CD8-positive, alpha-beta memory T cell (primary cell): Measurements from ENCODE around the gene FUT7. TPM values are rescaled to one million over a fixed set of nuclear protein-coding genes. Genes with fewer than 3 reads are reported as not detected.

Experiments
- CTCF ChIA-PET: fragments of 350-600 bp; sonication (Branson Sonifier 250); formaldehyde crosslinking; loops from one replicate; lab custom pipeline; 2021; ENCODE audit warnings: antibody characterized with exemption; lab: Charles Lee
- POLR2A ChIA-PET: fragments of 350-600 bp; sonication (Branson Sonifier 250); formaldehyde crosslinking; loops from one replicate; lab custom pipeline; 2021; ENCODE audit warnings: antibody characterized with exemption; lab: Charles Lee
- DNase-seq, 5 donors: peaks; one replicate each; pipeline versions ENCODE4 v3.0.0 to v3.0.0-alpha.2; 2020 to 2022; ENCODE audit warnings: mixed read lengths in 1 of 5
- H3K27ac ChIP-seq: one replicate; pipeline ENCODE4 v1.7.0; 2013; ENCODE audit warnings: low read depth, mild to moderate bottlenecking, low read length, moderate library complexity
- H3K27me3 ChIP-seq: 2 replicates; pipeline ENCODE4 v1.7.0; 2013; ENCODE audit warnings: low read length, mild to moderate bottlenecking; ENCODE audit not compliant: insufficient read depth, poor library complexity, severe bottlenecking
- H3K36me3 ChIP-seq: 2 replicates; pipeline ENCODE4 v1.7.0; 2013; ENCODE audit warnings: mild to moderate bottlenecking, low read length, moderate library complexity; ENCODE audit not compliant: insufficient read depth
- H3K4me1 ChIP-seq: 2 replicates; pipeline ENCODE4 v1.7.0; 2013; ENCODE audit warnings: mild to moderate bottlenecking, low read length, moderate library complexity; ENCODE audit not compliant: insufficient read depth
- H3K4me3 ChIP-seq: 2 replicates; pipeline ENCODE4 v1.7.0; 2013; ENCODE audit warnings: mild to moderate bottlenecking, low read length
- H3K9me3 ChIP-seq: 2 replicates; pipeline ENCODE4 v1.7.0; 2013; ENCODE audit warnings: mild to moderate bottlenecking, low read length
- H3K27ac Mint-ChIP-seq, 8 donors: one replicate each; pipeline ENCODE4 v1.8.0; 2020 to 2021; ENCODE audit warnings: mixed read lengths in 8 of 8, mild to moderate bottlenecking in 6 of 8, inconsistent platforms in 3 of 8, moderate library complexity in 3 of 8
- H3K27me3 Mint-ChIP-seq, 2 donors: one replicate each; pipeline ENCODE4 v1.8.0; 2020 to 2021; ENCODE audit warnings: mixed read lengths in 2 of 2, mild to moderate bottlenecking in 1 of 2, moderate library complexity in 1 of 2
- H3K36me3 Mint-ChIP-seq, 3 donors: one replicate each; pipeline ENCODE4 v1.8.0; 2020 to 2021; ENCODE audit warnings: mixed read lengths in 3 of 3, inconsistent platforms in 1 of 3, mild to moderate bottlenecking in 1 of 3
- H3K4me1 Mint-ChIP-seq, 3 donors: one replicate each; pipeline ENCODE4 v1.8.0; 2020 to 2021; ENCODE audit warnings: mixed read lengths in 3 of 3, inconsistent platforms in 1 of 3, mild to moderate bottlenecking in 1 of 3
- H3K4me3 Mint-ChIP-seq, 7 donors: one replicate each; pipeline ENCODE4 v1.8.0; 2020 to 2021; ENCODE audit warnings: mixed read lengths in 7 of 7, mild to moderate bottlenecking in 6 of 7, moderate library complexity in 4 of 7, inconsistent platforms in 2 of 7
- H3K9me3 Mint-ChIP-seq, 5 donors: one replicate each; pipeline ENCODE4 v1.8.0; 2020 to 2022; ENCODE audit warnings: mixed read lengths in 5 of 5, mild to moderate bottlenecking in 3 of 5, moderate library complexity in 2 of 5, inconsistent platforms in 1 of 5
- polyA plus RNA-seq: library from polyadenylated mRNA; unstranded; fragments of 300-500 nt; fragmentation: Illumina TruSeq; gene quantifications from one replicate; pipeline ENCODE4 v1.2.3, GENCODE V29; 2021
- total RNA-seq, 2 experiments: library from RNA; stranded (reverse); gene quantifications; one replicate each; pipeline ENCODE4 v1.2.3, GENCODE V29; 2021

The FUT7 gene
- total and polyA plus RNA-seq, 3 experiments from 2014 or later = 0.57 to 28.7 (median 0.82) TPM

- Histone ChIP-seq H3K27me3 (no peaks in the 10 kb centered on the region), H3K27ac (peak overlapping the region; percentile 38), H3K36me3 (no peaks in the 10 kb centered on the region), H3K9me3 (no peaks in the 10 kb centered on the region), H3K4me3 (peak overlapping the region; percentile 74), H3K4me1 (peaks cover 69% of the 10 kb centered on the region)
- Mint-ChIP-seq H3K9me3 (no peaks in the 10 kb centered on the region), H3K27me3 (no peaks in the 10 kb centered on the region), H3K4me1 (peaks cover 51 to 78% (median 56%) of the 10 kb centered on the region in 3 donors), H3K27ac (peak overlapping the region; percentile 78 to 98 (median 90)), H3K36me3 (peaks cover 0 to 1% (median 0%) of the 10 kb centered on the region in 3 donors), H3K4me3 (peak overlapping the region; percentile 69 to 95 (median 88))
- POLR2A ChIA-PET = interaction anchor here (1.6 kb wide), 1 partner anchor 56 kb away, joined by 5 read pairs; no protein-coding TSS in a partner anchor
- peak in 4 of 5 donors; percentile 23 to 64 (median 48) for DNase-seq
- CTCF ChIA-PET = interaction anchor here (1.4 to 8.9 kb wide), 14 partner anchors 16 to 239 kb away, joined by 4 to 159 read pairs (median 14); partner anchors contain the start of genes AJM1, C8G, CLIC3 and FBXW5
These were observed 1.1 kb downstream of the FUT7 start for GRCh38 chr9:137030538-137031527.

GRCh38 chr9:137030006-137030405 is 1.9 kb downstream of the FUT7 start:
- H3K27me3 ChIP-seq = no peaks in the 10 kb centered on the region
- peak overlapping the region; percentile 38 for H3K27ac ChIP-seq
- CTCF ChIA-PET = interaction anchor here (0.8 to 7.8 kb wide), 35 partner anchors 11 to 237 kb away, joined by 3 to 72 read pairs (median 6); partner anchors contain the start of genes AJM1, C8G, CLIC3 and FBXW5

GRCh38 chr9:137029058-137029936 is 2.6 kb downstream of the FUT7 start:
- Mint-ChIP-seq H3K36me3 (peaks cover 0 to 1% (median 0%) of the 10 kb centered on the region in 3 donors), H3K27ac (peak overlapping the region; percentile 58 to 96 (median 90)), H3K27me3 (no peaks in the 10 kb centered on the region), H3K4me1 (peaks cover 43 to 73% (median 44%) of the 10 kb centered on the region in 3 donors), H3K4me3 (peak overlapping the region; percentile 82 to 95 (median 88)), H3K9me3 (no peaks in the 10 kb centered on the region)
- Histone ChIP-seq H3K27ac (peak overlapping the region; percentile 61), H3K4me3 (peak overlapping the region; percentile 74), H3K27me3 (no peaks in the 10 kb centered on the region), H3K9me3 (no peaks in the 10 kb centered on the region), H3K36me3 (no peaks in the 10 kb centered on the region), H3K4me1 (peaks cover 55% of the 10 kb centered on the region)
- DNase-seq = peak; percentile 58 to 76 (median 60)
- ChIA-PET CTCF (interaction anchor here (0.6 to 7.8 kb wide), 54 partner anchors 8 to 241 kb away, joined by 3 to 72 read pairs (median 5); partner anchors contain the start of genes AJM1, C8G, CLIC3 and FBXW5), POLR2A (interaction anchor here (0.6 to 1.6 kb wide), 2 partner anchors 54 to 85 kb away, joined by 3 to 5 read pairs; no protein-coding TSS in a partner anchor)

More at GRCh38 chr9:137030006-137030405, 1.9 kb downstream of the FUT7 start:
- Histone ChIP-seq H3K9me3 (no peaks in the 10 kb centered on the region), H3K4me3 (peak overlapping the region; percentile 74), H3K36me3 (no peaks in the 10 kb centered on the region), H3K4me1 (peaks cover 62% of the 10 kb centered on the region)
- H3K9me3 Mint-ChIP-seq = no peaks in the 10 kb centered on the region
- H3K4me3 Mint-ChIP-seq = peak overlapping the region; percentile 82 to 95 (median 88)
- no peak for DNase-seq
- peaks cover 51 to 76% (median 51%) of the 10 kb centered on the region in 3 donors for H3K4me1 Mint-ChIP-seq
- no peaks in the 10 kb centered on the region for H3K27me3 Mint-ChIP-seq
- POLR2A ChIA-PET = interaction anchor here (1.6 kb wide), 1 partner anchor 55 kb away, joined by 5 read pairs; no protein-coding TSS in a partner anchor
- H3K36me3 Mint-ChIP-seq = peaks cover 0 to 1% (median 0%) of the 10 kb centered on the region in 3 donors
- peak overlapping the region in 7 of 8 donors; percentile 72 to 98 (median 90) for H3K27ac Mint-ChIP-seq

GRCh38 chr9:137028263-137029057 is 3.4 kb downstream of the FUT7 start:
- Histone ChIP-seq H3K27ac (peak overlapping the region; percentile 61), H3K27me3 (no peaks in the 10 kb centered on the region), H3K4me3 (peak overlapping the region; percentile 74), H3K9me3 (no peaks in the 10 kb centered on the region), H3K4me1 (peaks cover 55% of the 10 kb centered on the region), H3K36me3 (no peaks in the 10 kb centered on the region)
- H3K4me1 Mint-ChIP-seq = peaks cover 39 to 76% (median 44%) of the 10 kb centered on the region in 3 donors
- no peaks in the 10 kb centered on the region for H3K9me3 Mint-ChIP-seq
- POLR2A ChIA-PET = interaction anchor here (0.6 kb wide), 1 partner anchor 85 kb away, joined by 3 read pairs; no protein-coding TSS in a partner anchor
- H3K27ac Mint-ChIP-seq = peak overlapping the region; percentile 39 to 96 (median 86)
- H3K4me3 Mint-ChIP-seq = peak overlapping the region; percentile 82 to 95 (median 88)
- peaks cover 0 to 1% (median 0%) of the 10 kb centered on the region in 3 donors for H3K36me3 Mint-ChIP-seq
- peak; percentile 65 to 77 (median 68) for DNase-seq
- CTCF ChIA-PET = interaction anchor here (0.6 to 7.8 kb wide), 51 partner anchors 7 to 240 kb away, joined by 3 to 72 read pairs (median 5); partner anchors contain the start of genes AJM1, CLIC3, FBXW5 and MAN1B1
- no peaks in the 10 kb centered on the region for H3K27me3 Mint-ChIP-seq

GRCh38 chr9:137027369-137028262 is 4.3 kb downstream of the FUT7 start, which contains the start of gene ABCA2:
TSS of gene ABCA2 (minus strand) at chr9:137028237. CDS start at chr9:137028140, 97 bp downstream.
- no peaks in the 10 kb centered on the region for H3K36me3 ChIP-seq
- H3K4me3 Mint-ChIP-seq = peak within 1 kb of the TSS; percentile 84 to 95 (median 90)

More at GRCh38 chr9:137027369-137028262, 4.3 kb downstream of the FUT7 start, which contains the start of gene ABCA2:
- Mint-ChIP-seq H3K36me3 (peaks cover 0 to 1% (median 0%) of the 10 kb centered on the region in 3 donors), H3K9me3 (no peaks in the 10 kb centered on the region), H3K27ac (peak within 1 kb of the TSS; percentile 73 to 96 (median 88)), H3K27me3 (no peaks in the 10 kb centered on the region), H3K4me1 (peaks cover 35 to 70% (median 38%) of the 10 kb centered on the region in 3 donors)
- Histone ChIP-seq H3K27me3 (no peaks in the 10 kb centered on the region), H3K4me3 (peak within 1 kb of the TSS; percentile 74), H3K9me3 (no peaks in the 10 kb centered on the region), H3K27ac (peak within 1 kb of the TSS; percentile 61), H3K4me1 (peaks cover 54% of the 10 kb centered on the region)
- ChIA-PET CTCF (interaction anchor here (1.3 to 7.8 kb wide), 18 partner anchors 8 to 227 kb away, joined by 3 to 72 read pairs (median 6); partner anchors contain the start of genes AJM1, CLIC3, MAN1B1 and PAXX), POLR2A (interaction anchor here (0.8 to 2.1 kb wide), 2 partner anchors 31 to 63 kb away, joined by 3 to 6 read pairs; partner anchors contain the start of gene CLIC3)
- no peak for DNase-seq
